NCI-H524 (cell line): Measurements from ENCODE around the gene ELOVL6.
"Not testable (repeated sequence)": the region's sequence is repeated elsewhere in the genome, so short reads cannot be mapped to it uniquely, and the experiment has no call there.

ENCODE experiments used
- DNase-seq, 2 experiments: peaks; one replicate each; lab custom pipeline; 2025; lab: John Stamatoyannopoulos, UW

The ELOVL6 gene

GRCh38 chr4:110160618-110161017 is 37.8 kb downstream of the ELOVL6 start:
- no peak for DNase-seq

GRCh38 chr4:110159541-110159940 is 38.9 kb downstream of the ELOVL6 start:
- no peak for DNase-seq

GRCh38 chr4:110157580-110157979 is 40.8 kb downstream of the ELOVL6 start:
- DNase-seq: no peak

- not testable (repeated sequence) for DNase-seq
Measured at GRCh38 chr4:110157166-110157565, 41.2 kb downstream of the ELOVL6 start.

DNA sequence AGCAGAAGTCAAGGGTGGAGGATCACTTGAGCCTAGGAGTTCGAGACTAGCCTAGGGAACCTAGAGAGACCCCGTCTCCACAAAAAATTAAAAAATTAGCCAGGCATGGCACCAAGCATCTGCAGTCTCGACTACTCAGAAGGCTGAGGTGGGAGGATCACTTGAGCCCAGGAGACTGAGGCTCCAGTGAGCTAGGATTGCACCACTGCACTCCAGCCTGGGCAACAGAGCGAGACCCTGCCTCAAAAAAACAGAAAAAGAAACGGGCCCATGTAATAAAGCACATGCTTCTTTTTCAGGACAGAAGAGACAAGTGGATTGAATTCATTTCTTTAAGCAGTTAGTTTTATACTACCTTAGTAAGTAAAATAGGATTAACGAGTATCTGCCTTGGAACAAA is 42.0 kb downstream of the ELOVL6 start:
- no peak for DNase-seq

- DNase-seq: no peak
Measured at GRCh38 chr4:110155654-110156053, 42.8 kb downstream of the ELOVL6 start.

DNA sequence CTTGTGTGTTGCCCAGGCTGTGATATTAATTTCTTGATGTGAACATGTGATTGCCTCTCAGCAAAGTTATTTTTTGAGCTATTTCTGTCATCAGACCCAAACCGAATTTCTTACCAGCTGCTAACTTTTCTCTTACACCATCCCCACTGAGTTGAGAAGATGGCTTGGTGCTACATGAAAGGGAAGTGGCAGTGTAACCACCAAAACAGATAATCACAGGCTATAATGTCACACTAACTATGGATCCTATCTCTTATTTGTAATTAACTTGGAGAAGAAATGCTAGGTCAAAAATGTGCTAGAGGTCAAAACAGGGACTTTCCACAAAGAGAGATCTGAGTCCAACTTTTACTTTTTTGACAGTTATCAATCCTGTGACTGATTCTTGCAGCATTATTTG is 43.8 kb downstream of the ELOVL6 start:
- no peak for DNase-seq

DNA sequence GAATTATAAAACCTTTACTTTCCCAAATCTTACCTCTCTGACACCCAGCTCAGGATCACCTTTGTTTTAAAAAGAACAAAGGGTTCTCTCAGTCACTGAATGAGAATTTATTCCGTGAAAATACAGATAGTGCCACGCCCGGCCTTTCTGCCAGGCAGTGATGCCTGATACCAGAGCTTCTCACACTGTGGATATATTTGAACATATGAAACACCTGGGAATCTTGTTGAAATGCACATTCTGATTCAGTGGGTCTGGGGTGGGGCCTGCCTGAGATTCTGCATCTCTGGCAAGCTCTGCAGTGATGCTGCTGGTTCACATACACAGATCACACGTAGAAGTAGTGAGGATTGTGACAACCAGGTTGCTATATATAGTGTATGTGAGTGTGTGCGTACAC is 46.0 kb downstream of the ELOVL6 start:
- no peak for DNase-seq

GRCh38 chr4:110149089-110149488 is 49.3 kb downstream of the ELOVL6 start:
- DNase-seq: no peak

DNA sequence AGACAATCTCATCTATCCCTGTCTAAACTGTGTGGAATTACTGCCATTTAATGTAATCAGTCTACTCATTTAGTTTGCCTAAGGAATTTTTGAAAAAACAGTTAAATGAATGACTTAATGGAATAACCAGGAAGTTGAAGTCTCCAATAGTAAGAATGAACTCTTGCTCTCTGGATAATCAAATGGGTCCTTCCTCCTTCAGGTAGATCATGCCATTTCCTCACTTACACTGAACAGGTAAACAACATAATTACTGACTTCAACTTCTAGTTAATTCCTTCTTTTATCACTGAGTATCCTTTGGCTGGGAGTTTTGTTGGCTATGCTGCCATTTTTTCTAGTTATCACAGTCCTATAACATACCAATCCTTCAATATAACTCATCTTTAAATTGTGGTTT is 56.0 kb downstream of the ELOVL6 start:
- no peak for DNase-seq

GRCh38 chr4:110139815-110140214 is 58.6 kb downstream of the ELOVL6 start:
- DNase-seq: no peak

DNA sequence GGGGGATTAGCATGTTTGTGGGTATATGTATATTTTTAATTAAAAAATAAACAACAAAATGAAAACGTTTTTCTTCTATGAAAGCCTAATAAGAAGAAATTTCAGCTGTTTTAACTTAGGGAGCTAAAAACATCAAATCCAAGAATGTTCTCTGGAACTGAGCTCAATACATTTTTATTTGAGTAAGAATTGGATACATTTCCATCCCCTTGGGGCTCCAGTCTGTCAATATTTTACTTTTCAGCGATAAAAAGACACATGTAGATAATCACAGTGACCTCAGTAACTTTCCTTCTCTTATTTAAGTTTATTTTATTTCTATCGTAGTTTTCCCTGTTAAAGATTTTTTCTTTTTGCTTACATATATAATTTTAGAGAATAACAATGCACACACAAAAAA is 59.3 kb downstream of the ELOVL6 start:
- no peak for DNase-seq

DNA sequence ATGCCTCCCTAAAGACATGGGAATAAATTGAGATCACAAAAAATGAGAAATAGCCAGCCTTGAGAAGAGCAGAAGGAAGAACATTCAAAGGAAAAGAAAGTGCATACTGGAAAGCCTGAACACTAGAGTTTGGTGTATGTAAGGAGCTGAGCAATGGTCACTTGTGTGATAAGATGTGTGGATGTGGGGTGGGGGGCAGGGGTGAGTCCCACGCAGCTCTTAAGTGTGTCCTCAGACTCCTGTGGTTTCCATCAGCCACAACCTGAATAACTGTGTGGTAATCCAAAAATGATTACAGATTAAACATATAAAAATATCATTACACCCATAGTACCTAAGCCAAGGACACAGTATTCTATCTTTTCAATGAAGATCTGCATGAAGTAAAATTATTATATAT is 59.9 kb downstream of the ELOVL6 start:
- no peak for DNase-seq

DNA sequence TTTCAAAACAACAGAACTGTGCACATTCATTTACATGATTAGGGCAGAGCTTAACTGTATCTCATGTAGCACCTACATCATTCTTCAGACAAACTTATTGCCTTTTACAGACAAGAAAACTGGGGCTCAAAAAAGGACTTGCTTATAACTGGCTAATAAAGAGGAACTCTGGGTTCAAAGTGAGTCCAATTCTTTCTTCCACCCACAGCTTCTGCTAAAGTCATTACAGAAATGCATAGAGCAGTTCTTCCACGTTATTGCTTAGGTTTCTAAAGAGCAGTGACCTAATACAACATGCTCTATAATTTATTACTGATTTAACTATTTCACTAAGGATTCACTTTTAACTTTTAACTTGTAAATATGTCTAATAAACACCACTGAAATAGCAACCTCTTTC is 60.6 kb downstream of the ELOVL6 start:
- DNase-seq: no peak

DNA sequence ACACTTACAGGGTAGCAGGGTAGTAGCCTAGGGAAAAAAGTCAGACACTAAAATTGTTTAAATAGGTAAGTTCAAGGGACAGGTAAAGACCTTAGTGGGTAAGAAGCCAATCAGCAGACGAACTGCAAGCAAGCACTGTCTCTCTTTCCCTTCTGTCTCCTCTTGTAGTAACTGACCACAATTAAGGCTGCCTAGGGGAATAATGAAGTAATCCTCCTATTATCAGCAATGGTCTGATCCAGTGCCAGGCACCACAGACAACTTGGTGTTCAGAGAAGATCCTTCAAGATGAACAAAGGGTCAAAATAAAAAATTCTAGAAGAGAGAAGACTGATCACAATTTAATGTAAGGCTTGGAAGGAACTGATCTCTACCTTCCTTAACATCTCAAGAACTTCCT is 62.9 kb downstream of the ELOVL6 start:
- no peak for DNase-seq

DNA sequence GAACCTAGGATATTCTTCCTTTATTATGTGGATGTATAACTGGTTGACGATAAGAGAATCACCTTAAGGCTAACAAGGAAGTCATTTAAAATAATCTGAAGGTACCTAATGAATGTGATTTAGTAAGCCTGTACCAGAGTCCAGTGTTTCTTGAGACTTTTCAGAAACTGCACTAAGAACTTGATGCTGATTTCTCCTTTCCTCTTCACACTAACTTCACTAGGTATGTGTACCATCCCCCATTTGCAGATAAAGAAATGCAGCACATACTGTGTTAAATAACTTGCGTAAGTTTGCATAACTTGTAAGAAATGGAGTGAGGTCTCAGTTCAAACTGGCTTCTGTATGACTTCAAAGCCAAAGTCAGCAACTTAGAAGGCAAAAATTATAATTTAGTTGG is 63.3 kb downstream of the ELOVL6 start:
- DNase-seq: no peak

DNA sequence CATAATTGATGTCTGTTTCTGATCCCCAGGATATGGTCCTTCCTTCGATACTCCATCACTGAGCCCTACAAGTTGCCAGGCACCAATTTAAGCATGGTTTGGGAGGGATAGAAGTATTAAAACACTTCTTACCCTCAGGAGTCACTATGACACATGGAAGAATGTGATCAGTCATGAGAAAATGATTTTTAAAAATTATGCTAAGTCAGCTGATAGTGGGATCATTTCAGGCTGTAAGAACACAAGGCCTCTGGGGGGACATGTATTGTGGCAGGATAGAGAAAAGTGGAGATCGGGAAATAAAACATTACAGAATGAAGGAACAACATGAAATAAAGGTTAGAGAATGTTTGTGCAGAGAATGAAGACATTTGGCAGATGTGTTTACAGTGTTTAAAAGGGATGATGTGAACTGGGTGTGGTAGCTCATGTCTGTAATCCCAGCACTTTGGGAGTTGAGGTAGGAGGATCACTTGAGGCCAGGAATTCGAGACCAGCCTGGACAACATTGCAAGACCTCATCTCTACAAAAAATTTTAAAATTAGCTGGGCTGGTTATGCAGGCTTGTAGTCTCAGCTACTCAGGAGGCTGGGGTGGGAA is 64.0 kb downstream of the ELOVL6 start:
- DNase-seq: no peak

GRCh38 chr4:110132816-110133719 is 65.3 kb downstream of the ELOVL6 start:
- no peak for DNase-seq

- no peak for DNase-seq
Measured at GRCh38 chr4:110131916-110132315, 66.5 kb downstream of the ELOVL6 start.

- DNase-seq: no peak
Measured at GRCh38 chr4:110130576-110131358, 67.6 kb downstream of the ELOVL6 start.

GRCh38 chr4:110129544-110129943 is 68.9 kb downstream of the ELOVL6 start:
- DNase-seq: no peak

DNA sequence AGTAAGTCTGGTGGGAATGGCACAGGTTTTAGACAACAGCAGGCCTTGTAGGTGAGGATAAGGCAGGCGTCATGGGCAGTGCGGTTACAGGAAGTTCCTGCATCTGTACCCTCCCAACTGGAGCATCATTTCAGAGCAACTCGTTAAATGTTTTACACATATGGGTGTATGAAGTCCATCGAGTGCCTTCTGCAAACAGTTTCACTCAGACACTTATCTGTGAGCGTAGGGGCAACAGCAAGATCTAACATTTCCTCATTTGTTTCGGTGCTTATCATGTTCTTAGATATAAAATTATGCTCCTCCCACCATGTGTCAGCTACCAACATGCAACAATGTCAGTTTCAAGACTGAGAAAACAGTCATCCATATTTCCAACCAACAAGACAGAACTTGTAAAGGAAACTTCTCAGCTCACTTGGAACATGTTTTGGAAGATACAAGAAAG is 69.9 kb downstream of the ELOVL6 start:
- DNase-seq: no peak

DNA sequence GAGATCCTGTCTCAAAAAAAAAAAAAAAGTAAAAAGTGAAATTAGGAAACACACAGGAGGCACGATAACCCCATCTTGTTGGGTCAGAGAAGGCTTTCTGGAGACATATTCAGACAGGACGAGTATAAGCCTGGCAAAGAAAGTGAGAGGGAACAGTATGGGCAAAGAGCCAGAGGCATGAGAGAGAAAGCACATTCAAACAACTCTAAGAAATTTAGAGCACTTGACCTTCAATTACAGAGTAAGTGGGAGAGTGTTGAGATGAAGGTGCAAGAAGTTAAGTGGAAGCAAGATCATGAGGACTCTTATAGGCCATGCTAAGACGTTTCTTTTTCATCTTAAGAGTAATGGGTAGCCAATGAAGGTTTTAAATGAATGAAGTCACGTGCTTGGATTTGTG is 70.4 kb downstream of the ELOVL6 start:
- no peak for DNase-seq
